GM12878 (cell line): Measurements from ENCODE around the gene PPME1. TPM values are rescaled to one million over a fixed set of nuclear protein-coding genes. Genes with fewer than 3 reads are reported as not detected.
A peak's percentile ranks its signal among the peaks of the same experiment; 100 is the strongest.

ENCODE experiments used
- ATAC-seq: fragments of 200-7000 bp; cut with Tn5 transposase; 3 replicates; pipeline ENCODE4 v1.9.1; 2020; ENCODE audit warnings: mild to moderate bottlenecking, moderate library complexity
- BruUV-seq: library from RNA; stranded (reverse); fragments of 400-500 nt; replicated peaks from 2 replicates; lab custom pipeline; 2021; lab: Mats Ljungman, UMichigan
- CTCF ChIA-PET: fragments of 300-600 bp; sonication (Branson Sonifier 250); formaldehyde crosslinking; extraction: SDS; loops from one replicate; lab custom pipeline; 2021; ENCODE audit warnings: inconsistent platforms; lab: Yijun Ruan, JAX
- POLR2A ChIA-PET: fragments of 350-600 bp; formaldehyde crosslinking; extraction: SDS; loops from one replicate; lab custom pipeline; 2021; ENCODE audit warnings: inconsistent platforms; lab: Charles Lee
- RAD21 ChIA-PET: fragments of 300-600 bp; sonication (Branson Sonifier 250); formaldehyde crosslinking; loops from one replicate; lab custom pipeline; 2023; ENCODE audit warnings: antibody characterized with exemption; ENCODE audit not compliant: unreplicated experiment; lab: Charles Lee
- SMC1A ChIA-PET: fragments of 300-600 bp; sonication (Branson Sonifier 250); formaldehyde crosslinking; loops from one replicate; lab custom pipeline; 2023; ENCODE audit not compliant: unreplicated experiment, uncharacterized antibody; lab: Charles Lee
- DNase-seq: peaks from one replicate; pipeline ENCODE4 v3.0.0-alpha.2; 2011; ENCODE audit warnings: low read depth, low spot score
- FAIRE-seq: peaks from 3 replicates; lab custom pipeline; 2011; peaks lifted over from hg19 to GRCh38; lab: Jason Lieb, UNC
- H2AFZ ChIP-seq: 2 replicates; pipeline ENCODE4 v1.6.0; 2011; ENCODE audit warnings: low read depth, low read length, control low read depth; ENCODE audit not compliant: control insufficient read depth
- H3K27ac ChIP-seq: 2 replicates; pipeline ENCODE4 v1.5.1; 2011; ENCODE audit warnings: control low read depth; ENCODE audit not compliant: control insufficient read depth, insufficient read depth
- H3K27me3 ChIP-seq, 2 experiments: replicated peaks in 1 of 2; 2 replicates each; pipeline versions ENCODE4 v1.6.0 to v1.6.1; 2011; ENCODE audit warnings: low read length in 1 of 2; ENCODE audit not compliant: control insufficient read depth in 2 of 2, insufficient read depth in 2 of 2
- H3K36me3 ChIP-seq, 2 experiments: 2 replicates each; pipeline ENCODE4 v1.5.1; 2011; ENCODE audit warnings: low read length in 1 of 2; ENCODE audit not compliant: control insufficient read depth in 2 of 2, insufficient read depth in 2 of 2
- H3K4me1 ChIP-seq: 2 replicates; pipeline ENCODE4 v1.6.1; 2011; ENCODE audit warnings: mild to moderate bottlenecking, low read length, moderate library complexity, mixed read lengths; ENCODE audit not compliant: control insufficient read depth, insufficient read depth
- H3K4me2 ChIP-seq: 2 replicates; pipeline ENCODE4 v1.6.0; 2011; ENCODE audit warnings: control low read depth; ENCODE audit not compliant: control insufficient read depth, insufficient read depth
- H3K4me3 ChIP-seq: fragments of 200-600 bp; sonication (generic); 2 replicates; pipeline ENCODE4 v1.5.1; 2016
- H3K79me2 ChIP-seq: 2 replicates; pipeline ENCODE4 v1.6.0; 2011; ENCODE audit warnings: low read length; ENCODE audit not compliant: control insufficient read depth, insufficient read depth
- H3K9ac ChIP-seq: 2 replicates; pipeline ENCODE4 v1.8.0; 2011; ENCODE audit warnings: low read length, control low read depth, mixed read lengths; ENCODE audit not compliant: control insufficient read depth, insufficient read depth
- H3K9me3 ChIP-seq: replicated peaks from 3 replicates; pipeline ENCODE4 v1.5.1; 2011; ENCODE audit warnings: mild to moderate bottlenecking, low read length; ENCODE audit not compliant: control insufficient read depth, insufficient read depth
- H4K20me1 ChIP-seq: 2 replicates; pipeline ENCODE4 v1.6.0; 2011; ENCODE audit not compliant: control insufficient read depth, insufficient read depth
- CEBPB ChIP-seq, 2 experiments: fragments of 150-350 bp in 1 of 2; IDR thresholded peaks; 2 replicates each; pipeline ENCODE4 v1.6.1; 2012 to 2014; ENCODE audit warnings: low read depth in 2 of 2, low read length in 2 of 2, borderline replicate concordance in 1 of 2, inconsistent platforms in 1 of 2
- EGR1 ChIP-seq, 2 experiments: IDR thresholded peaks; 1 replicate in 1 of 2; 2 replicates in 1 of 2; pipeline ENCODE4 v1.6.1; 2011 to 2012; ENCODE audit warnings: low read depth in 2 of 2, low read length in 2 of 2, borderline replicate concordance in 1 of 2, mild to moderate bottlenecking in 1 of 2, moderate library complexity in 1 of 2
- IRF4 ChIP-seq: IDR thresholded peaks from 2 replicates; pipeline ENCODE4 v1.6.1; 2011; ENCODE audit warnings: low read depth, low read length
- RELB ChIP-seq: fragments of 450-650 bp; IDR thresholded peaks from 2 replicates; pipeline ENCODE4 v1.6.1; 2017; ENCODE audit warnings: low read depth, mild to moderate bottlenecking, moderate library complexity
- ZBED1 ChIP-seq: IDR thresholded peaks from 2 replicates; pipeline ENCODE4 v1.6.1; 2016; ENCODE audit warnings: borderline replicate concordance
- ZBTB40 ChIP-seq: fragments of 450-650 bp; IDR thresholded peaks from 2 replicates; pipeline ENCODE4 v1.6.1; 2016; ENCODE audit warnings: mild to moderate bottlenecking, moderate library complexity, borderline replicate concordance
- WGBS: methylation state at CpG from one replicate; pipeline ENCODE4 v1.1.6; 2016; ENCODE audit warnings: low lambda C conversion rate; ENCODE audit not compliant: insufficient replicate concordance, insufficient coverage; ENCODE audit errors: missing lambda C conversion rate; 5-methylcytosine and 5-hydroxymethylcytosine counted together
- in situ Hi-C: fragments of 300-500 bp; cut with MboI; formaldehyde crosslinking; loops from 9 replicates; pipeline ENCODE4 v1.14.3; 2018; ENCODE audit warnings: mixed read lengths
- intact Hi-C: fragments of 100-400 bp; cut with micrococcal nuclease; formaldehyde crosslinking; loops from one replicate; pipeline ENCODE4 v1.14.2; 2022; ENCODE audit not compliant: unreplicated experiment
- polyA plus RNA-seq, 11 experiments: library from polyadenylated mRNA; depleted of rRNA in 4 of 11; unstranded in 6 of 11; stranded (reverse) in 5 of 11; fragments of >200 nt; fragmentation: Nextera tagmentation in 4 of 11; fragmentation: Illumina TruSeq in 1 of 11; extraction: Ambion mirVana in 4 of 11; extraction: Trizol in 1 of 11; gene quantifications; 1 replicate in 1 of 11; 2 replicates in 10 of 11; pipeline versions ENCODE4 v1.2.1 to v1.2.3, GENCODE V29; 2011 to 2016; ENCODE audit warnings: inconsistent platforms in 2 of 11, missing spikeins in 2 of 11, low read depth in 1 of 11
- total RNA-seq, 4 experiments: library from RNA; depleted of rRNA in 3 of 4; stranded (reverse); fragments of >200 nt in 3 of 4; fragmentation: Illumina TruSeq in 1 of 4; extraction: Trizol in 1 of 4; gene quantifications; 2 replicates each; pipeline versions ENCODE4 v1.2.1 to v1.2.3, GENCODE V29; 2013 to 2021
- TF ChIP-seq, protein P1 (sequence below): IDR thresholded peaks from 2 replicates; pipeline ENCODE4 v1.6.1; 2011; ENCODE audit warnings: borderline replicate concordance, low read depth, mild to moderate bottlenecking, moderate library complexity, mixed read lengths, low read length; ENCODE audit not compliant: insufficient read depth; ENCODE audit errors: extremely low read length

PPME1 gene
- total and polyA plus RNA-seq, 10 of the 15 experiments (the other 5 are each of a cell fraction or from before 2014, with no cell fraction given), result 3.1 to 51.4 (median 20.8) TPM

DNA sequence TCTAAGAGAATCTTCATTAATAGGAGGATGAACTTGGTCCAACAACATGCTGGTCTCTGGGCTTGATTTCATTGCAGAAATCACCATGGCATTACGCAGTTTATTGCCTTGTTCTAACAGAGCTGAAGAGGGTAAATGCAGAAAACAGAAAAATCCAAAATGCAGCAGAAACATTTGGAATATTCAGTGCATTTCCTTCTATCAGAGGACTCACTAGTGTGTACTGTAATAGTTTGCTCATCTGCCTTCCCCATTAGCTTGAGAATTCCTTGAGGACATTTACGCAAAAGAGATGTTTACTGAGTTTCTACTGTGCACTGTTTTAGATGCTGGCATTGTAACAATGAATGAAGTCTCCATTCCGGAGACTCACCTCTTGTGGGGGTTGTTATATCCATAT, 37.7 kb upstream of the PPME1 start:
- no peak overlapping the region for H3K9ac ChIP-seq
- no peaks in the 10 kb centered on the region for H3K4me1 ChIP-seq
- RAD21 ChIA-PET, result no interaction called here
- TF ChIP-seq CEBPB (IDR thresholded peaks at IDR 0.05; ENCODE audit: borderline replicate concordance in 1 of 2, low read depth in 2 of 2, low read length in 2 of 2), result no peak
- SMC1A ChIA-PET, result no interaction called here
- intact Hi-C loops, result no loop called here
- DNase-seq (no peak), FAIRE-seq (no peak), ATAC-seq (no peak)
- in situ Hi-C loops, result no loop called here
- no peak overlapping the region for H3K4me3 ChIP-seq
- H3K4me2 ChIP-seq, result no peak overlapping the region
- H3K9me3 ChIP-seq, result no peaks in the 10 kb centered on the region
- no TSS peak for BruUV-seq
- no peaks in the 10 kb centered on the region for H4K20me1 ChIP-seq
- H3K79me2 ChIP-seq, result no peaks in the 10 kb centered on the region
- no peak overlapping the region for H3K27ac ChIP-seq
- no peaks in the 10 kb centered on the region for H3K27me3 ChIP-seq
- CTCF ChIA-PET, result no interaction called here
- no peaks in the 10 kb centered on the region; a peak in 2 of 4 replicates for H3K36me3 ChIP-seq
- 99% methylated on average over 3 of the region's 3 CpGs for WGBS
- no peak overlapping the region for H2AFZ ChIP-seq
- POLR2A ChIA-PET, result no interaction called here

DNA sequence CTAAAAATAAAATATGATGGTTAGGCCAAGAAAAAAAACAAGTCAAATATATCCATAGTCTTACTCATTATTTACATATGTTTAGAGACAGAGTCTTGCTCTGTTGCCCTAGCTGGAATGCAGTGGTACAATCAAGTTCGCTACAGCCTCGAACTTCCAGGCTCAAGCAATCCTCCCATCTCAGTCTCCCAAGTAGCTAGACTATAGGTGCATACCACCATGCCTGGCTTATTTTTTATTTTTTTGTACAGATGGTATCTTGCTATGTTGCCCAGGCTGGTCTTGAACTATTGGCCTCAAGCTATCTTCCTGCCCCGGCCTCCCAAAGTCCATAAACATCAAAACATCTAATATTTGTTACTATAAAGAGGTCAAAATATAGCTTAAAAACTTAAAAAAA, 36.4 kb upstream of the PPME1 start:
- intact Hi-C loops, result no loop called here
- no peak for ATAC-seq
- TF ChIP-seq, protein P1, sequence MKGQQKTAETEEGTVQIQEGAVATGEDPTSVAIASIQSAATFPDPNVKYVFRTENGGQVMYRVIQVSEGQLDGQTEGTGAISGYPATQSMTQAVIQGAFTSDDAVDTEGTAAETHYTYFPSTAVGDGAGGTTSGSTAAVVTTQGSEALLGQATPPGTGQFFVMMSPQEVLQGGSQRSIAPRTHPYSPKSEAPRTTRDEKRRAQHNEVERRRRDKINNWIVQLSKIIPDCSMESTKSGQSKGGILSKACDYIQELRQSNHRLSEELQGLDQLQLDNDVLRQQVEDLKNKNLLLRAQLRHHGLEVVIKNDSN, result no peak
- no peak for TF ChIP-seq RELB
- no peak for TF ChIP-seq ZBTB40
- TF ChIP-seq IRF4, result no peak
- TF ChIP-seq ZBED1, result no peak
- no peak for TF ChIP-seq EGR1 (IDR thresholded peaks at IDR 0.05; ENCODE audit: borderline replicate concordance in 1 of 2, low read depth in 2 of 2, low read length in 2 of 2)

More for the DNA sequence above, 36.4 kb upstream of the PPME1 start:
- BruUV-seq, result no TSS peak
- SMC1A ChIA-PET, result interaction anchor here (0.6 to 1.1 kb wide), 4 partner anchors 14 to 246 kb away, joined by 3 to 4 read pairs (median 4); no protein-coding TSS in a partner anchor
- DNase-seq (no peak), FAIRE-seq (peak; percentile 13)
- 98% methylated on average over 3 of the region's 3 CpGs for WGBS
- H3K4me2 ChIP-seq, result no peak overlapping the region
- no peaks in the 10 kb centered on the region for H3K9me3 ChIP-seq
- in situ Hi-C loops, result no loop called here
- no peaks in the 10 kb centered on the region for H3K4me1 ChIP-seq
- H4K20me1 ChIP-seq, result no peaks in the 10 kb centered on the region
- no peaks in the 10 kb centered on the region for H3K27me3 ChIP-seq
- RAD21 ChIA-PET, result interaction anchor here (0.5 kb wide), 1 partner anchor 1687 kb away, joined by 3 read pairs; no protein-coding TSS in a partner anchor
- POLR2A ChIA-PET, result no interaction called here
- H3K36me3 ChIP-seq, result peaks cover 0 to 10% of the 10 kb centered on the region in 2 experiments; a peak in 2 of 4 replicates
- H3K4me3 ChIP-seq, result no peak overlapping the region
- H3K9ac ChIP-seq, result no peak overlapping the region
- no peaks in the 10 kb centered on the region for H3K79me2 ChIP-seq
- no peak overlapping the region for H3K27ac ChIP-seq
- no peak overlapping the region for H2AFZ ChIP-seq
- CTCF ChIA-PET, result interaction anchor here (0.7 to 1.7 kb wide), 5 partner anchors 10 to 355 kb away, joined by 3 read pairs; no protein-coding TSS in a partner anchor
